NT2/D1 (cell line): ENCODE data around the gene GMNN.
A peak's percentile ranks its signal among the peaks of the same experiment; 100 is the strongest.

Source experiments
- DNase-seq: peaks from one replicate; pipeline ENCODE4 v3.0.0-alpha.2; 2011; ENCODE audit warnings: low read depth, low spot score
- H3K27me3 ChIP-seq: 2 replicates; pipeline ENCODE4 v1.6.0; 2011; ENCODE audit warnings: mild to moderate bottlenecking; ENCODE audit not compliant: insufficient read length, insufficient read depth
- H3K36me3 ChIP-seq: 2 replicates; pipeline ENCODE4 v1.6.1; 2011; ENCODE audit warnings: mild to moderate bottlenecking, low read length, mixed read lengths; ENCODE audit not compliant: insufficient read depth, insufficient read length
- H3K4me1 ChIP-seq: 2 replicates; pipeline ENCODE4 v1.5.1; 2011; ENCODE audit not compliant: insufficient read depth, insufficient read length
- H3K4me3 ChIP-seq: 2 replicates; pipeline ENCODE4 v1.5.1; 2011; ENCODE audit warnings: low read depth; ENCODE audit not compliant: insufficient read length
- H3K9ac ChIP-seq: 2 replicates; pipeline ENCODE4 v1.6.0; 2011; ENCODE audit warnings: low read depth; ENCODE audit not compliant: insufficient read length
- H3K9me3 ChIP-seq: 2 replicates; pipeline ENCODE4 v1.5.1; 2011; ENCODE audit warnings: mild to moderate bottlenecking, low read length; ENCODE audit not compliant: insufficient read depth
- SUZ12 ChIP-seq: IDR thresholded peaks from 2 replicates; pipeline ENCODE4 v1.6.1; 2011; ENCODE audit not compliant: insufficient read length, insufficient read depth; ENCODE audit errors: extremely low read depth
- YY1 ChIP-seq: IDR thresholded peaks from 2 replicates; pipeline ENCODE4 v1.6.1; 2011; ENCODE audit not compliant: insufficient read length, insufficient read depth
- ZNF274 ChIP-seq: IDR thresholded peaks from 2 replicates; pipeline ENCODE4 v1.6.1; 2011; ENCODE audit warnings: mild to moderate bottlenecking, low read depth, low read length

The GMNN gene

GRCh38 chr6:24766680-24767462, 7.9 kb upstream of the GMNN start:
- no peaks in the 10 kb centered on the region for H3K27me3 ChIP-seq
- H3K9me3 ChIP-seq = no peaks in the 10 kb centered on the region
- H3K4me3 ChIP-seq = no peak overlapping the region
- no peak for DNase-seq
- no peak overlapping the region for H3K9ac ChIP-seq
- no peaks in the 10 kb centered on the region for H3K4me1 ChIP-seq
- no peaks in the 10 kb centered on the region for H3K36me3 ChIP-seq
- TF ChIP-seq SUZ12 (no peak), ZNF274 (no peak), YY1 (no peak)

GRCh38 chr6:24768361-24768760, 6.4 kb upstream of the GMNN start:
- Histone ChIP-seq H3K36me3 (no peaks in the 10 kb centered on the region), H3K9ac (no peak overlapping the region), H3K9me3 (no peaks in the 10 kb centered on the region), H3K4me1 (no peaks in the 10 kb centered on the region), H3K4me3 (no peak overlapping the region), H3K27me3 (no peaks in the 10 kb centered on the region)
- DNase-seq = no peak
- TF ChIP-seq YY1 = no peak
- TF ChIP-seq ZNF274 = no peak
- TF ChIP-seq SUZ12 = no peak

- Histone ChIP-seq H3K36me3 (peaks cover 24% of the 10 kb centered on the region), H3K9me3 (no peaks in the 10 kb centered on the region), H3K4me3 (peak overlapping the region; percentile 98), H3K27me3 (no peaks in the 10 kb centered on the region), H3K9ac (peak overlapping the region; percentile 82), H3K4me1 (no peaks in the 10 kb centered on the region)
- DNase-seq = no peak
- no peak for TF ChIP-seq YY1
- no peak for TF ChIP-seq SUZ12
- TF ChIP-seq ZNF274 = no peak
These were observed 852 bp downstream of the GMNN start for GRCh38 chr6:24775520-24776058.

GRCh38 chr6:24777227-24777626, 2.5 kb downstream of the GMNN start:
- no peaks in the 10 kb centered on the region for H3K4me1 ChIP-seq
- TF ChIP-seq YY1 (no peak), SUZ12 (no peak), ZNF274 (no peak)
- H3K9ac ChIP-seq = peak overlapping the region; percentile 8
- DNase-seq = no peak
- no peaks in the 10 kb centered on the region for H3K27me3 ChIP-seq
- H3K9me3 ChIP-seq = no peaks in the 10 kb centered on the region
- peak overlapping the region; percentile 13 for H3K4me3 ChIP-seq
- peaks cover 40% of the 10 kb centered on the region for H3K36me3 ChIP-seq

GRCh38 chr6:24778121-24778520, 3.4 kb downstream of the GMNN start:
- Histone ChIP-seq H3K27me3 (no peaks in the 10 kb centered on the region), H3K36me3 (peaks cover 49% of the 10 kb centered on the region), H3K4me3 (no peak overlapping the region), H3K9me3 (no peaks in the 10 kb centered on the region), H3K4me1 (no peaks in the 10 kb centered on the region), H3K9ac (peak overlapping the region; percentile 21)
- DNase-seq = no peak
- no peak for TF ChIP-seq SUZ12
- no peak for TF ChIP-seq ZNF274
- no peak for TF ChIP-seq YY1

- no peak for DNase-seq
- Histone ChIP-seq H3K36me3 (peaks cover 54% of the 10 kb centered on the region), H3K9me3 (no peaks in the 10 kb centered on the region), H3K9ac (no peak overlapping the region), H3K4me1 (no peaks in the 10 kb centered on the region), H3K27me3 (no peaks in the 10 kb centered on the region), H3K4me3 (no peak overlapping the region)
- TF ChIP-seq SUZ12 (no peak), ZNF274 (no peak), YY1 (no peak)
These were observed 4.1 kb downstream of the GMNN start for GRCh38 chr6:24778878-24779277.

- TF ChIP-seq ZNF274 = no peak
- no peak for TF ChIP-seq SUZ12
- no peak for TF ChIP-seq YY1
- DNase-seq = no peak
- H3K36me3 ChIP-seq = peaks cover 60% of the 10 kb centered on the region
- no peaks in the 10 kb centered on the region for H3K27me3 ChIP-seq
- H3K9ac ChIP-seq = no peak overlapping the region
- no peaks in the 10 kb centered on the region for H3K4me1 ChIP-seq
- no peak overlapping the region for H3K4me3 ChIP-seq
- no peaks in the 10 kb centered on the region for H3K9me3 ChIP-seq
These were observed 4.8 kb downstream of the GMNN start for GRCh38 chr6:24779416-24780016.
